Ovary (tissue), 3 donors: Measurements from ENCODE around the gene CD38.

Source experiments
- CTCF ChIP-seq, 3 donors: fragments of 450-650 bp in 2 of 3; fragments of 200-600 bp in 1 of 3; IDR thresholded peaks; one replicate each; pipeline versions ENCODE4 v1.5.1 to v1.8.0; 2016 to 2022; ENCODE audit warnings: antibody characterized with exemption in 3 of 3, mild to moderate bottlenecking in 1 of 3
- EP300 ChIP-seq: sonication (generic); formaldehyde crosslinking; IDR thresholded peaks from one replicate; pipeline ENCODE4 v1.6.1; 2017; ENCODE audit warnings: antibody characterized with exemption
- POLR2A ChIP-seq: fragments of 450-650 bp; IDR thresholded peaks from one replicate; pipeline ENCODE4 v1.6.1; 2017; ENCODE audit warnings: antibody characterized with exemption, mild to moderate bottlenecking, moderate library complexity
- donor health status: DM: no; HTN: no; CAD: no.

GRCh38 chr4:15765391-15765790, 12.7 kb upstream of the CD38 start:
- no peak for TF ChIP-seq CTCF (IDR thresholded peaks at IDR 0.05)
- no peak for TF ChIP-seq POLR2A
- TF ChIP-seq EP300, result no peak
